IPS-20b (cell line): ENCODE measurements around the gene ERCC5.

Experiments
- H3K27ac ChIP-seq: one replicate; pipeline ENCODE4 v1.5.1; 2013; ENCODE audit warnings: low read length
- H3K27me3 ChIP-seq: 2 replicates; pipeline ENCODE4 v1.6.1; 2013; ENCODE audit warnings: mild to moderate bottlenecking, low read length, inconsistent platforms; ENCODE audit not compliant: insufficient read depth
- H3K36me3 ChIP-seq: 2 replicates; pipeline ENCODE4 v1.6.1; 2013; ENCODE audit warnings: low read depth, mild to moderate bottlenecking, inconsistent platforms, low read length, moderate library complexity; ENCODE audit not compliant: insufficient read depth
- H3K4me1 ChIP-seq: 2 replicates; pipeline ENCODE4 v1.6.1; 2013; ENCODE audit warnings: mild to moderate bottlenecking, control low read depth, inconsistent platforms, low read length, moderate library complexity; ENCODE audit not compliant: insufficient read depth
- H3K4me3 ChIP-seq: 2 replicates; pipeline ENCODE4 v1.5.1; 2013; ENCODE audit warnings: mild to moderate bottlenecking, low read length, inconsistent platforms
- H3K9ac ChIP-seq: 2 replicates; pipeline ENCODE4 v1.6.1; 2013; ENCODE audit warnings: low read depth, mild to moderate bottlenecking, inconsistent platforms, low read length, moderate library complexity
- H3K9me3 ChIP-seq: 2 replicates; pipeline ENCODE4 v1.6.1; 2013; ENCODE audit warnings: mild to moderate bottlenecking, low read depth, low read length, inconsistent platforms; ENCODE audit not compliant: insufficient read depth

Gene ERCC5

GRCh38 chr13:102816708-102817107 lies 29.1 kb upstream of the ERCC5 start:
- H3K4me1 ChIP-seq = no peaks in the 10 kb centered on the region; the same call in 1 of the 2 replicates
- H3K27ac ChIP-seq = no peak overlapping the region
- no peak overlapping the region for H3K9ac ChIP-seq
- H3K9me3 ChIP-seq = no peaks in the 10 kb centered on the region
- H3K36me3 ChIP-seq = no peaks in the 10 kb centered on the region
- H3K27me3 ChIP-seq = no peaks in the 10 kb centered on the region
- H3K4me3 ChIP-seq = no peak overlapping the region

GRCh38 chr13:102817241-102817640 lies 28.6 kb upstream of the ERCC5 start:
- no peaks in the 10 kb centered on the region; the same call in 1 of the 2 replicates for H3K4me1 ChIP-seq
- no peak overlapping the region for H3K4me3 ChIP-seq
- H3K27ac ChIP-seq = no peak overlapping the region
- no peak overlapping the region for H3K9ac ChIP-seq
- no peaks in the 10 kb centered on the region for H3K9me3 ChIP-seq
- no peaks in the 10 kb centered on the region for H3K27me3 ChIP-seq
- peaks cover 5% of the 10 kb centered on the region; the same call in 1 of the 2 replicates for H3K36me3 ChIP-seq

GRCh38 chr13:102817907-102818306 lies 27.9 kb upstream of the ERCC5 start:
- Histone ChIP-seq H3K9me3 (no peaks in the 10 kb centered on the region), H3K4me1 (no peaks in the 10 kb centered on the region; the same call in 1 of the 2 replicates), H3K4me3 (no peak overlapping the region), H3K27ac (no peak overlapping the region), H3K27me3 (no peaks in the 10 kb centered on the region), H3K36me3 (peaks cover 6% of the 10 kb centered on the region; the same call in 1 of the 2 replicates), H3K9ac (no peak overlapping the region)

- H3K4me1 ChIP-seq = peaks cover 6% of the 10 kb centered on the region; the same call in 1 of the 2 replicates
- no peak overlapping the region for H3K4me3 ChIP-seq
- peaks cover 6% of the 10 kb centered on the region; the same call in 1 of the 2 replicates for H3K36me3 ChIP-seq
- no peak overlapping the region for H3K9ac ChIP-seq
- no peaks in the 10 kb centered on the region for H3K9me3 ChIP-seq
- H3K27me3 ChIP-seq = no peaks in the 10 kb centered on the region
- H3K27ac ChIP-seq = no peak overlapping the region
These were observed 20.4 kb upstream of the ERCC5 start for GRCh38 chr13:102825400-102825799.

- Histone ChIP-seq H3K36me3 (peaks cover 6% of the 10 kb centered on the region; the same call in 1 of the 2 replicates), H3K4me1 (peaks cover 6% of the 10 kb centered on the region; the same call in 1 of the 2 replicates), H3K27me3 (no peaks in the 10 kb centered on the region), H3K4me3 (no peak overlapping the region), H3K9me3 (no peaks in the 10 kb centered on the region), H3K9ac (no peak overlapping the region), H3K27ac (no peak overlapping the region)
These were observed 19.7 kb upstream of the ERCC5 start for GRCh38 chr13:102825921-102826706.

GRCh38 chr13:102830646-102831045 lies 15.2 kb upstream of the ERCC5 start:
- Histone ChIP-seq H3K36me3 (no peaks in the 10 kb centered on the region), H3K9me3 (no peaks in the 10 kb centered on the region), H3K27me3 (no peaks in the 10 kb centered on the region), H3K27ac (no peak overlapping the region), H3K9ac (no peak overlapping the region), H3K4me1 (peaks cover 2% of the 10 kb centered on the region; the same call in 1 of the 2 replicates), H3K4me3 (no peak overlapping the region)

- no peaks in the 10 kb centered on the region for H3K36me3 ChIP-seq
- no peak overlapping the region for H3K27ac ChIP-seq
- no peak overlapping the region for H3K4me3 ChIP-seq
- no peaks in the 10 kb centered on the region for H3K4me1 ChIP-seq
- H3K9ac ChIP-seq = no peak overlapping the region
- H3K9me3 ChIP-seq = no peaks in the 10 kb centered on the region
- no peaks in the 10 kb centered on the region for H3K27me3 ChIP-seq
These were observed 9.4 kb upstream of the ERCC5 start for GRCh38 chr13:102836471-102836870.

- Histone ChIP-seq H3K9ac (no peak overlapping the region), H3K4me3 (no peak overlapping the region), H3K27ac (no peak overlapping the region), H3K9me3 (no peaks in the 10 kb centered on the region), H3K27me3 (no peaks in the 10 kb centered on the region), H3K4me1 (no peaks in the 10 kb centered on the region), H3K36me3 (no peaks in the 10 kb centered on the region)
These were observed 7.6 kb upstream of the ERCC5 start for GRCh38 chr13:102838273-102838672.

- Histone ChIP-seq H3K9ac (no peak overlapping the region), H3K27ac (no peak overlapping the region), H3K4me1 (no peaks in the 10 kb centered on the region), H3K4me3 (no peak overlapping the region), H3K9me3 (no peaks in the 10 kb centered on the region), H3K36me3 (no peaks in the 10 kb centered on the region), H3K27me3 (no peaks in the 10 kb centered on the region)
These were observed 6.8 kb upstream of the ERCC5 start for GRCh38 chr13:102838982-102839381.

- Histone ChIP-seq H3K9ac (no peak overlapping the region), H3K27ac (no peak overlapping the region), H3K4me3 (no peak overlapping the region), H3K9me3 (no peaks in the 10 kb centered on the region), H3K36me3 (no peaks in the 10 kb centered on the region), H3K27me3 (no peaks in the 10 kb centered on the region), H3K4me1 (no peaks in the 10 kb centered on the region)
These were observed 6.4 kb upstream of the ERCC5 start for GRCh38 chr13:102839462-102839861.

GRCh38 chr13:102845289-102845629 lies 573 bp upstream of the ERCC5 start:
- H3K27me3 ChIP-seq = no peaks in the 10 kb centered on the region
- no peaks in the 10 kb centered on the region for H3K36me3 ChIP-seq
- H3K9ac ChIP-seq = peak overlapping the region; percentile 89
- no peak overlapping the region for H3K27ac ChIP-seq
- H3K9me3 ChIP-seq = no peaks in the 10 kb centered on the region
- H3K4me1 ChIP-seq = peaks cover 2% of the 10 kb centered on the region; the same call in 1 of the 2 replicates
- peak overlapping the region; percentile 97 for H3K4me3 ChIP-seq

GRCh38 chr13:102846261-102847015 lies 606 bp downstream of the ERCC5 start:
- peaks cover 2% of the 10 kb centered on the region; the same call in 1 of the 2 replicates for H3K4me1 ChIP-seq
- H3K9ac ChIP-seq = peak overlapping the region; percentile 89
- H3K36me3 ChIP-seq = no peaks in the 10 kb centered on the region
- H3K9me3 ChIP-seq = no peaks in the 10 kb centered on the region
- peak overlapping the region; percentile 72 for H3K27ac ChIP-seq
- H3K4me3 ChIP-seq = peak overlapping the region; percentile 97
- H3K27me3 ChIP-seq = no peaks in the 10 kb centered on the region
